Measurements from ENCODE around the gene MZF1. TPM values are rescaled to one million over a fixed set of nuclear protein-coding genes. Genes with fewer than 3 reads are reported as not detected.
A peak's percentile ranks its signal among the peaks of the same experiment; 100 is the strongest.

Gene MZF1
- total and polyA plus RNA-seq, 9 of the 15 experiments (the other 6 are each of a cell fraction or from before 2014, with no cell fraction given): 0.31 to 29.3 (median 11.5) TPM

DNA sequence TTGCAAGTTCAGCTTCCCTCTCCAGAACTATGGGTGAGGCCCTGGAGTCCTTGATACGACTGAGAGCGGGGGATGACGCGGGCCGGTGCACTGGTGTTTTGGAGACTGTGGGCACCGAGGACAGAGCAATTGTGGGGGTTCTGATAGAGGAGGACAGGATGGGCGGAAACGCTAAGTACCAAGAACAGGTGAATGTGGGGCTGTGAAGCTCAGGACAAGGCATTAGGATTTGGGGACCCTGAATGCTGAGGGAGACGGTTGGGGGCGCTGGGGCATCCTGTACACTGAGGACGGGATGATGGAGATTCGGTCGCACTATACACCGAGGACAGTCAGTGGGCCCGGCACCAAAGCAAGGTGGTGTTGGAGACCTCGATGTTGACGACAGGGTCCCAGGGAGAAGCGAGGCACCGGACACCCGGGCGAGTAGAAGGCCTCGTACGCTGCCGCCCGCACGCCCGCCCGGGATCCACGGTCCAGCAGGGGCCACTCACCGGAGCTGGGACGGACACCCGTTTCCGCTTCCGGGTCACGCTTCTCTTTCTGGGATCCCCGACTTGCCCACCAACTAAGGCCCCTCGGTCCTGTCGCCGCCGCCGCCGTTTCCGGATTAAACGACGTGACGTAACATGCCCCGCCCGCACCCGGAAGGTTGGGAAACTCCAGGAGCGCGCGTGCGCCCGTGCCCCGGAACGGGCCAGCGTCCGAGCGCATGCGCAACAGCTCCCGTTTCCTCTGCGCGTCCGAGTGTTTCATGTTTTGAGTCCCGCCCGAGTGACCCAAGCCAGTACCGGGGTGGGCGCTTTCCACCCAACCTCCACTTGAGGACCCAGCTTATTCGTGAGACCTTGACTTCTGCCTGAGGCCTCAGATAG lies 18.4 kb downstream of the MZF1 start, which contains the start of gene CHMP2A (continued):
- TF ChIP-seq, protein P1, sequence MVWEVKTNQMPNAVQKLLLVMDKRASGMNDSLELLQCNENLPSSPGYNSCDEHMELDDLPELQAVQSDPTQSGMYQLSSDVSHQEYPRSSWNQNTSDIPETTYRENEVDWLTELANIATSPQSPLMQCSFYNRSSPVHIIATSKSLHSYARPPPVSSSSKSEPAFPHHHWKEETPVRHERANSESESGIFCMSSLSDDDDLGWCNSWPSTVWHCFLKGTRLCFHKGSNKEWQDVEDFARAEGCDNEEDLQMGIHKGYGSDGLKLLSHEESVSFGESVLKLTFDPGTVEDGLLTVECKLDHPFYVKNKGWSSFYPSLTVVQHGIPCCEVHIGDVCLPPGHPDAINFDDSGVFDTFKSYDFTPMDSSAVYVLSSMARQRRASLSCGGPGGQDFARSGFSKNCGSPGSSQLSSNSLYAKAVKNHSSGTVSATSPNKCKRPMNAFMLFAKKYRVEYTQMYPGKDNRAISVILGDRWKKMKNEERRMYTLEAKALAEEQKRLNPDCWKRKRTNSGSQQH (CRISPR knock-in tag; IDR thresholded peaks at IDR 0.05): 0 out of 2 replicates have a peak, but pooled peaks have one; percentile 13
- TF ChIP-seq NCOA6 (IDR thresholded peaks at IDR 0.05): no peak
- TF ChIP-seq ZNF589 (CRISPR knock-in tag; IDR thresholded peaks at IDR 0.05; ENCODE audit: low read depth): no peak
- TF ChIP-seq RCOR1 (IDR thresholded peaks at IDR 0.05; ENCODE audit: borderline replicate concordance in 1 of 2, low read depth in 2 of 2, low read length in 2 of 2): peak in 1 of 2 experiments; percentile 23; a peak in 2 of 4 replicates
- TF ChIP-seq POLR2AphosphoS5 (IDR thresholded peaks at IDR 0.05; ENCODE audit: control insufficient read depth, insufficient read depth, low read depth, low read length): peak; percentile 65; the same call in 1 of the 2 replicates
- no peak for TF ChIP-seq SLC30A9 (CRISPR knock-in tag; IDR thresholded peaks at IDR 0.05)
- TF ChIP-seq KLF13 (tag; IDR thresholded peaks at IDR 0.05; ENCODE audit: borderline replicate concordance, low read depth): no peak
- peak; percentile 71; the same call in 1 of the 2 replicates for TF ChIP-seq ZNF263 (CRISPR knock-in tag; IDR thresholded peaks at IDR 0.05; ENCODE audit: borderline replicate concordance)
- TF ChIP-seq, protein P2, sequence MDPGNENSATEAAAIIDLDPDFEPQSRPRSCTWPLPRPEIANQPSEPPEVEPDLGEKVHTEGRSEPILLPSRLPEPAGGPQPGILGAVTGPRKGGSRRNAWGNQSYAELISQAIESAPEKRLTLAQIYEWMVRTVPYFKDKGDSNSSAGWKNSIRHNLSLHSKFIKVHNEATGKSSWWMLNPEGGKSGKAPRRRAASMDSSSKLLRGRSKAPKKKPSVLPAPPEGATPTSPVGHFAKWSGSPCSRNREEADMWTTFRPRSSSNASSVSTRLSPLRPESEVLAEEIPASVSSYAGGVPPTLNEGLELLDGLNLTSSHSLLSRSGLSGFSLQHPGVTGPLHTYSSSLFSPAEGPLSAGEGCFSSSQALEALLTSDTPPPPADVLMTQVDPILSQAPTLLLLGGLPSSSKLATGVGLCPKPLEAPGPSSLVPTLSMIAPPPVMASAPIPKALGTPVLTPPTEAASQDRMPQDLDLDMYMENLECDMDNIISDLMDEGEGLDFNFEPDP (CRISPR knock-in tag; IDR thresholded peaks at IDR 0.05): peak; percentile 53; the same call in 1 of the 2 replicates
- TF ChIP-seq HNRNPK (IDR thresholded peaks at IDR 0.05; ENCODE audit: low read depth, low read length, poor library complexity, severe bottlenecking): no peak
- TF ChIP-seq PTRF (tag; IDR thresholded peaks at IDR 0.05): no peak
- TF ChIP-seq, protein P3, sequence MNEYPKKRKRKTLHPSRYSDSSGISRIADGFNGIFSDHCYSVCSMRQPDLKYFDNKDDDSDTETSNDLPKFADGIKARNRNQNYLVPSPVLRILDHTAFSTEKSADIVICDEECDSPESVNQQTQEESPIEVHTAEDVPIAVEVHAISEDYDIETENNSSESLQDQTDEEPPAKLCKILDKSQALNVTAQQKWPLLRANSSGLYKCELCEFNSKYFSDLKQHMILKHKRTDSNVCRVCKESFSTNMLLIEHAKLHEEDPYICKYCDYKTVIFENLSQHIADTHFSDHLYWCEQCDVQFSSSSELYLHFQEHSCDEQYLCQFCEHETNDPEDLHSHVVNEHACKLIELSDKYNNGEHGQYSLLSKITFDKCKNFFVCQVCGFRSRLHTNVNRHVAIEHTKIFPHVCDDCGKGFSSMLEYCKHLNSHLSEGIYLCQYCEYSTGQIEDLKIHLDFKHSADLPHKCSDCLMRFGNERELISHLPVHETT (CRISPR knock-in tag; conservative IDR thresholded peaks at IDR 0.05 in 1 of 2, IDR thresholded peaks at IDR 0.05 in 1 of 2): peak in 1 of 2 experiments; percentile 99; a peak in 2 of 4 replicates
- no peak for TF ChIP-seq CBFA2T3 (IDR thresholded peaks at IDR 0.05)
- peak in 1 of 2 experiments; percentile 81; a peak in 3 of 4 replicates for TF ChIP-seq TRIM24 (IDR thresholded peaks at IDR 0.05)
- peak; percentile 84; the same call in 1 of the 2 replicates for TF ChIP-seq ZBED1 (IDR thresholded peaks at IDR 0.05)
- no peak for TF ChIP-seq ARID2 (IDR thresholded peaks at IDR 0.05)
- TF ChIP-seq, protein P4, sequence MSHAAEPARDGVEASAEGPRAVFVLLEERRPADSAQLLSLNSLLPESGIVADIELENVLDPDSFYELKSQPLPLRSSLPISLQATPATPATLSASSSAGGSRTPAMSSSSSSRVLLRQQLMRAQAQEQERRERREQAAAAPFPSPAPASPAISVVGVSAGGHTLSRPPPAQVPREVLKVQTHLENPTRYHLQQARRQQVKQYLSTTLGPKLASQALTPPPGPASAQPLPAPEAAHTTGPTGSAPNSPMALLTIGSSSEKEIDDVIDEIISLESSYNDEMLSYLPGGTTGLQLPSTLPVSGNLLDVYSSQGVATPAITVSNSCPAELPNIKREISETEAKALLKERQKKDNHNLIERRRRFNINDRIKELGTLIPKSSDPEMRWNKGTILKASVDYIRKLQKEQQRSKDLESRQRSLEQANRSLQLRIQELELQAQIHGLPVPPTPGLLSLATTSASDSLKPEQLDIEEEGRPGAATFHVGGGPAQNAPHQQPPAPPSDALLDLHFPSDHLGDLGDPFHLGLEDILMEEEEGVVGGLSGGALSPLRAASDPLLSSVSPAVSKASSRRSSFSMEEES (CRISPR knock-in tag; IDR thresholded peaks at IDR 0.05): peak; percentile 0; the same call in 1 of the 2 replicates

All from K562 (cell line).